Astrocyte of the cerebellum (primary cell): ENCODE measurements around the gene NDFIP2.

Experiments used
- DNase-seq: peaks from one replicate; pipeline ENCODE4 v3.0.0-alpha.2; 2011; ENCODE audit warnings: low read depth
- H3K4me3 ChIP-seq: 2 replicates; pipeline ENCODE4 v1.5.1; 2011; ENCODE audit warnings: mild to moderate bottlenecking, low read depth, low read length, moderate library complexity
- CTCF ChIP-seq: IDR thresholded peaks from 2 replicates; pipeline ENCODE4 v1.5.1; 2012; ENCODE audit warnings: low read length, low read depth, moderate library complexity, mild to moderate bottlenecking; ENCODE audit errors: missing control alignments
- in situ Hi-C: cut with HindIII; loops from 2 replicates; pipeline ENCODE4 v1.10.0; 2017; ENCODE audit warnings: low sequenced_read_pairs

NDFIP2 gene

GRCh38 chr13:79440958-79441528, 39.9 kb upstream of the NDFIP2 start:
- no peak overlapping the region for H3K4me3 ChIP-seq
- DNase-seq, result no peak
- in situ Hi-C loops, result loop anchor here (5.0 kb wide), 1 partner anchor 81 kb away; no protein-coding TSS in a partner anchor
- no peak for TF ChIP-seq CTCF

GRCh38 chr13:79442221-79442620, 38.7 kb upstream of the NDFIP2 start:
- no peak for DNase-seq
- in situ Hi-C loops, result loop anchor here (5.0 kb wide), 1 partner anchor 80 kb away; no protein-coding TSS in a partner anchor
- no peak for TF ChIP-seq CTCF
- H3K4me3 ChIP-seq, result no peak overlapping the region

GRCh38 chr13:79442706-79443105, 38.2 kb upstream of the NDFIP2 start:
- H3K4me3 ChIP-seq, result no peak overlapping the region
- no peak for DNase-seq
- in situ Hi-C loops, result loop anchor here (5.0 kb wide), 1 partner anchor 80 kb away; no protein-coding TSS in a partner anchor
- TF ChIP-seq CTCF, result no peak

GRCh38 chr13:79445968-79446645, 34.8 kb upstream of the NDFIP2 start:
- TF ChIP-seq CTCF, result no peak
- no peak for DNase-seq
- in situ Hi-C loops, result no loop called here

GRCh38 chr13:79447141-79447540, 33.8 kb upstream of the NDFIP2 start:
- in situ Hi-C loops, result no loop called here
- no peak for TF ChIP-seq CTCF
- H3K4me3 ChIP-seq, result no peak overlapping the region
- no peak for DNase-seq

More at GRCh38 chr13:79445968-79446645, 34.8 kb upstream of the NDFIP2 start:
- H3K4me3 ChIP-seq, result no peak overlapping the region

- TF ChIP-seq CTCF, result no peak
- in situ Hi-C loops, result no loop called here
- no peak overlapping the region for H3K4me3 ChIP-seq
- DNase-seq, result no peak
Measured at GRCh38 chr13:79447741-79448140, 33.2 kb upstream of the NDFIP2 start.
